EH (cell line): ENCODE measurements around the gene TCF4.

Source experiments
- DNase-seq: peaks from one replicate; pipeline ENCODE4 v3.0.0-alpha.2; 2015; ENCODE audit warnings: low read depth

Gene TCF4

DNA sequence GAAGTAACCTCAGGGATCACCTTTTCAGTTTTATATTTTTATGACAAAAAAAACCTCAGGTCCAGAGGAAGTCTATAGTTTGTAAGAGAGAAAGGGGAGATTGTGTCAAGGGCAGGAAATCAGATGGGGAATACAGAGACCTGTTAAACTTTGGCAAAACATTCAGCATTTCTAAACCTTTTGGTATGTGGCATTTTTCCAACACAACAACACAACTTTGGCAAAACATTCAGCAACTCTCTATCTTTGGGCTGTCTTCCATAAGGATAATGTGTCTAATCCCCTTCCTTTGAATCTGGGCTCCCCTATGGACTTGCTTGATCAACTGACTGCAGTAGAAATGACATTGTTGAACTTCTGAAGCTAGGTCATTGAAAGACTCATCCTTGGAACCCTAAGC, 408.2 kb downstream of the TCF4 start:
- peak; percentile 55 for DNase-seq

DNA sequence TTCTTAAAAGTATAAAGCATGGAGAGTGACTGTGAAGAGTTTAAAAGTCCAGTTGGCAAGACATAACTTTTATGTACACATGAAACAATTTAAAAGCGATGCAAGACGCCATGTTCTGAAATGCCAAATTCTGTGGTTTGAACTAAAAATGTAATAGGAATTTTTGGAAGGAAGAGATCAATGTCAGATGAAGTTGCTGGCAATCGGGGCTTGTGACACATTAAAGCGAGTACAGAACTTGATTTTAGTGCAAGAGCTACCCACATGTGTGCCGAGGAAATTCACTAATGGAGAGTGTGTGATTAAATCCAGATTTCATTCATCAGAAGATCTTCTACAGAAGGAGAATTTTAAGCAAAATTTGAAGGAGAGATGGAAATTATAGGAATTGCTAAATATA, 408.6 kb downstream of the TCF4 start:
- DNase-seq: peak; percentile 30

- DNase-seq: no peak
Measured at GRCh38 chr18:55173291-55173690, 414.7 kb downstream of the TCF4 start.
